Measurements from ENCODE around the gene TMPRSS3. TPM values are rescaled to one million over a fixed set of nuclear protein-coding genes. Genes with fewer than 3 reads are reported as not detected.

The TMPRSS3 gene
- total RNA-seq, 1 experiment from 2014 or later: 2.0 TPM

- BruUV-seq (replicated peaks): no TSS peak
- no peak for TF ChIP-seq CTCF (IDR thresholded peaks at IDR 0.05; ENCODE audit: unreplicated experiment)
- CTCF ChIA-PET: no interaction called here
- no peaks in the 10 kb centered on the region for H3K9me3 Mint-ChIP-seq (ENCODE audit: unreplicated experiment)
- no peaks in the 10 kb centered on the region for H3K4me1 Mint-ChIP-seq (ENCODE audit: insufficient read depth, unreplicated experiment)
- H3K27me3 Mint-ChIP-seq (ENCODE audit: insufficient read depth, unreplicated experiment): peaks cover 20% of the 10 kb centered on the region
- intact Hi-C loops (cut with micrococcal nuclease): no loop called here
- no peaks in the 10 kb centered on the region for H3K36me3 Mint-ChIP-seq (ENCODE audit: insufficient read depth, unreplicated experiment)
- no peak overlapping the region for H3K27ac Mint-ChIP-seq (ENCODE audit: low read depth, unreplicated experiment)
- DNase-seq (ENCODE audit: unreplicated experiment): no peak
- POLR2A ChIA-PET: no interaction called here
- no peak overlapping the region for H3K4me3 Mint-ChIP-seq (ENCODE audit: unreplicated experiment)
Observed at GRCh38 chr21:42364304-42364865, 31.5 kb downstream of the TMPRSS3 start.

- intact Hi-C loops (cut with micrococcal nuclease): no loop called here
- Mint-ChIP-seq H3K36me3 (ENCODE audit: insufficient read depth, unreplicated experiment) (no peaks in the 10 kb centered on the region), H3K4me1 (ENCODE audit: insufficient read depth, unreplicated experiment) (no peaks in the 10 kb centered on the region), H3K9me3 (ENCODE audit: unreplicated experiment) (no peaks in the 10 kb centered on the region), H3K4me3 (ENCODE audit: unreplicated experiment) (no peak overlapping the region), H3K27ac (ENCODE audit: low read depth, unreplicated experiment) (no peak overlapping the region), H3K27me3 (ENCODE audit: insufficient read depth, unreplicated experiment) (peaks cover 20% of the 10 kb centered on the region)
- no peak for TF ChIP-seq CTCF (IDR thresholded peaks at IDR 0.05; ENCODE audit: unreplicated experiment)
- ChIA-PET POLR2A (no interaction called here), CTCF (interaction anchor here (1.5 kb wide), 1 partner anchor 18 kb away, joined by 4 read pairs; no protein-coding TSS in a partner anchor)
- no peak for DNase-seq (ENCODE audit: unreplicated experiment)
- BruUV-seq (replicated peaks): no TSS peak
Observed at GRCh38 chr21:42363312-42363711, 32.5 kb downstream of the TMPRSS3 start.

GRCh38 chr21:42362700-42363099, 33.2 kb downstream of the TMPRSS3 start:
- no peaks in the 10 kb centered on the region for H3K4me1 Mint-ChIP-seq (ENCODE audit: insufficient read depth, unreplicated experiment)
- H3K27me3 Mint-ChIP-seq (ENCODE audit: insufficient read depth, unreplicated experiment): peaks cover 20% of the 10 kb centered on the region
- ChIA-PET POLR2A (no interaction called here), CTCF (interaction anchor here (0.6 to 1.5 kb wide), 2 partner anchors 18 to 220 kb away, joined by 4 to 7 read pairs; no protein-coding TSS in a partner anchor)
- no peaks in the 10 kb centered on the region for H3K9me3 Mint-ChIP-seq (ENCODE audit: unreplicated experiment)
- no TSS peak for BruUV-seq (replicated peaks)
- intact Hi-C loops (cut with micrococcal nuclease): no loop called here
- no peak for TF ChIP-seq CTCF (IDR thresholded peaks at IDR 0.05; ENCODE audit: unreplicated experiment)
- H3K27ac Mint-ChIP-seq (ENCODE audit: low read depth, unreplicated experiment): no peak overlapping the region
- no peak overlapping the region for H3K4me3 Mint-ChIP-seq (ENCODE audit: unreplicated experiment)
- no peak for DNase-seq (ENCODE audit: unreplicated experiment)
- no peaks in the 10 kb centered on the region for H3K36me3 Mint-ChIP-seq (ENCODE audit: insufficient read depth, unreplicated experiment)

GRCh38 chr21:42362198-42362597, 33.7 kb downstream of the TMPRSS3 start:
- POLR2A ChIA-PET: no interaction called here
- no peak overlapping the region for H3K4me3 Mint-ChIP-seq (ENCODE audit: unreplicated experiment)
- no peak for TF ChIP-seq CTCF (IDR thresholded peaks at IDR 0.05; ENCODE audit: unreplicated experiment)
- intact Hi-C loops (cut with micrococcal nuclease): no loop called here
- CTCF ChIA-PET: interaction anchor here (0.6 kb wide), 1 partner anchor 28 kb away, joined by 3 read pairs; no protein-coding TSS in a partner anchor
- no peak overlapping the region for H3K27ac Mint-ChIP-seq (ENCODE audit: low read depth, unreplicated experiment)
- no peak for DNase-seq (ENCODE audit: unreplicated experiment)
- H3K4me1 Mint-ChIP-seq (ENCODE audit: insufficient read depth, unreplicated experiment): no peaks in the 10 kb centered on the region
- H3K36me3 Mint-ChIP-seq (ENCODE audit: insufficient read depth, unreplicated experiment): no peaks in the 10 kb centered on the region
- no TSS peak for BruUV-seq (replicated peaks)
- no peaks in the 10 kb centered on the region for H3K9me3 Mint-ChIP-seq (ENCODE audit: unreplicated experiment)
- H3K27me3 Mint-ChIP-seq (ENCODE audit: insufficient read depth, unreplicated experiment): peaks cover 20% of the 10 kb centered on the region

Data from MCF 10A (cell line).